GM19397 (cell line): ENCODE data around the gene CTSF.
"Not testable (repeated sequence)": the region's sequence is repeated elsewhere in the genome, so short reads cannot be mapped to it uniquely, and the experiment has no call there.

ENCODE experiments used
- ATAC-seq: cut with Tn5 transposase; IDR thresholded peaks from one replicate; pipeline ENCODE4 v1.9.1; 2021; ENCODE audit warnings: mild to moderate bottlenecking, moderate library complexity; ENCODE audit not compliant: unreplicated experiment

The CTSF gene

GRCh38 chr11:66540598-66540997 lies 27.8 kb downstream of the CTSF start:
- ATAC-seq = not testable (repeated sequence)

- ATAC-seq = no peak
Observed at GRCh38 chr11:66539870-66540213, 28.6 kb downstream of the CTSF start.

GRCh38 chr11:66539170-66539869 lies 29.1 kb downstream of the CTSF start:
- no peak for ATAC-seq

GRCh38 chr11:66532784-66533183 lies 35.6 kb downstream of the CTSF start:
- ATAC-seq = no peak

- ATAC-seq = no peak
Observed at GRCh38 chr11:66531841-66532240, 36.6 kb downstream of the CTSF start.

GRCh38 chr11:66530927-66531709 lies 37.3 kb downstream of the CTSF start:
- ATAC-seq = no peak

- ATAC-seq = no peak
Observed at GRCh38 chr11:66529655-66530054, 38.8 kb downstream of the CTSF start.

- ATAC-seq = no peak
Observed at GRCh38 chr11:66529069-66529468, 39.3 kb downstream of the CTSF start.

GRCh38 chr11:66524304-66525040 lies 43.9 kb downstream of the CTSF start:
- ATAC-seq = no peak

GRCh38 chr11:66523611-66524010 lies 44.8 kb downstream of the CTSF start:
- no peak for ATAC-seq
